Measurements from ENCODE around the gene C2orf76. TPM values are rescaled to one million over a fixed set of nuclear protein-coding genes. Genes with fewer than 3 reads are reported as not detected.

Gene C2orf76
- total and polyA plus RNA-seq, 3 experiments from 2014 or later = 16.5 to 24.7 (median 19.6) TPM

GRCh38 chr2:119260646-119261492 lies 105.8 kb downstream of the C2orf76 start:
- no peak overlapping the region for H3K4me3 Mint-ChIP-seq
- H3K27ac ChIP-seq (ENCODE audit: low read depth, low read length) = no peak overlapping the region
- DNase-seq = no peak
- ChIA-PET POLR2A (no interaction called here), CTCF (no interaction called here)
- no peaks in the 10 kb centered on the region for H3K27me3 ChIP-seq (ENCODE audit: insufficient read depth, low read length, poor library complexity, severe bottlenecking)
- H3K36me3 Mint-ChIP-seq = no peaks in the 10 kb centered on the region
- no peak overlapping the region for H3K27ac Mint-ChIP-seq
- no peak overlapping the region for H3K4me3 ChIP-seq (ENCODE audit: low read length)
- no peaks in the 10 kb centered on the region for H3K9me3 Mint-ChIP-seq
- no peaks in the 10 kb centered on the region for H3K4me1 Mint-ChIP-seq
- H3K36me3 ChIP-seq (ENCODE audit: insufficient read depth, low read length) = no peaks in the 10 kb centered on the region
- H3K4me1 ChIP-seq (ENCODE audit: insufficient read depth, low read length) = no peaks in the 10 kb centered on the region
- no peaks in the 10 kb centered on the region for H3K9me3 ChIP-seq (ENCODE audit: low read length)
- H3K27me3 Mint-ChIP-seq = peaks cover 10 to 15% of the 10 kb centered on the region in 2 donors

GRCh38 chr2:119259296-119259860 lies 107.3 kb downstream of the C2orf76 start:
- Histone ChIP-seq H3K36me3 (ENCODE audit: insufficient read depth, low read length) (no peaks in the 10 kb centered on the region), H3K27ac (ENCODE audit: low read depth, low read length) (no peak overlapping the region), H3K9me3 (ENCODE audit: low read length) (no peaks in the 10 kb centered on the region), H3K27me3 (ENCODE audit: insufficient read depth, low read length, poor library complexity, severe bottlenecking) (no peaks in the 10 kb centered on the region), H3K4me3 (ENCODE audit: low read length) (no peak overlapping the region), H3K4me1 (ENCODE audit: insufficient read depth, low read length) (no peaks in the 10 kb centered on the region)
- no peaks in the 10 kb centered on the region for H3K36me3 Mint-ChIP-seq
- ChIA-PET POLR2A (no interaction called here), CTCF (no interaction called here)
- H3K27ac Mint-ChIP-seq = no peak overlapping the region
- no peak overlapping the region for H3K4me3 Mint-ChIP-seq
- no peaks in the 10 kb centered on the region for H3K9me3 Mint-ChIP-seq
- H3K4me1 Mint-ChIP-seq = no peaks in the 10 kb centered on the region
- no peak for DNase-seq
- peaks cover 5 to 9% of the 10 kb centered on the region in 2 donors for H3K27me3 Mint-ChIP-seq

GRCh38 chr2:119257198-119257597 lies 109.4 kb downstream of the C2orf76 start:
- Histone ChIP-seq H3K27me3 (ENCODE audit: insufficient read depth, low read length, poor library complexity, severe bottlenecking) (no peaks in the 10 kb centered on the region), H3K4me1 (ENCODE audit: insufficient read depth, low read length) (no peaks in the 10 kb centered on the region), H3K4me3 (ENCODE audit: low read length) (no peak overlapping the region), H3K36me3 (ENCODE audit: insufficient read depth, low read length) (no peaks in the 10 kb centered on the region), H3K9me3 (ENCODE audit: low read length) (no peaks in the 10 kb centered on the region), H3K27ac (ENCODE audit: low read depth, low read length) (no peak overlapping the region)
- Mint-ChIP-seq H3K27me3 (peaks cover 0 to 5% of the 10 kb centered on the region in 2 donors), H3K27ac (no peak overlapping the region), H3K36me3 (no peaks in the 10 kb centered on the region), H3K4me3 (no peak overlapping the region), H3K4me1 (no peaks in the 10 kb centered on the region), H3K9me3 (no peaks in the 10 kb centered on the region)
- POLR2A ChIA-PET = no interaction called here
- DNase-seq = no peak
- CTCF ChIA-PET = no interaction called here

- no peaks in the 10 kb centered on the region for H3K9me3 ChIP-seq (ENCODE audit: low read length)
- H3K27me3 Mint-ChIP-seq = peaks cover 0 to 8% of the 10 kb centered on the region in 2 donors
- CTCF ChIA-PET = no interaction called here
- no peaks in the 10 kb centered on the region for H3K36me3 ChIP-seq (ENCODE audit: insufficient read depth, low read length)
- no peak for DNase-seq
- H3K4me1 ChIP-seq (ENCODE audit: insufficient read depth, low read length) = no peaks in the 10 kb centered on the region
- H3K27ac Mint-ChIP-seq = no peak overlapping the region
- H3K36me3 Mint-ChIP-seq = no peaks in the 10 kb centered on the region
- H3K4me1 Mint-ChIP-seq = no peaks in the 10 kb centered on the region
- no peaks in the 10 kb centered on the region for H3K9me3 Mint-ChIP-seq
- no peak overlapping the region for H3K27ac ChIP-seq (ENCODE audit: low read depth, low read length)
- no peak overlapping the region for H3K4me3 Mint-ChIP-seq
- H3K27me3 ChIP-seq (ENCODE audit: insufficient read depth, low read length, poor library complexity, severe bottlenecking) = no peaks in the 10 kb centered on the region
- H3K4me3 ChIP-seq (ENCODE audit: low read length) = no peak overlapping the region
- POLR2A ChIA-PET = no interaction called here
These were observed 110.1 kb downstream of the C2orf76 start for GRCh38 chr2:119256582-119256921.

- Mint-ChIP-seq H3K27me3 (peaks cover 0 to 8% of the 10 kb centered on the region in 2 donors), H3K27ac (no peak overlapping the region), H3K36me3 (no peaks in the 10 kb centered on the region), H3K9me3 (no peaks in the 10 kb centered on the region), H3K4me1 (no peaks in the 10 kb centered on the region), H3K4me3 (no peak overlapping the region)
- no peak overlapping the region for H3K4me3 ChIP-seq (ENCODE audit: low read length)
- no peaks in the 10 kb centered on the region for H3K36me3 ChIP-seq (ENCODE audit: insufficient read depth, low read length)
- CTCF ChIA-PET = no interaction called here
- H3K4me1 ChIP-seq (ENCODE audit: insufficient read depth, low read length) = no peaks in the 10 kb centered on the region
- no peak for DNase-seq
- POLR2A ChIA-PET = no interaction called here
- no peak overlapping the region for H3K27ac ChIP-seq (ENCODE audit: low read depth, low read length)
- H3K27me3 ChIP-seq (ENCODE audit: insufficient read depth, low read length, poor library complexity, severe bottlenecking) = peaks cover 3% of the 10 kb centered on the region
- no peaks in the 10 kb centered on the region for H3K9me3 ChIP-seq (ENCODE audit: low read length)
These were observed 110.7 kb downstream of the C2orf76 start for GRCh38 chr2:119255760-119256581.

GRCh38 chr2:119254601-119255080 lies 112.0 kb downstream of the C2orf76 start:
- Mint-ChIP-seq H3K27ac (no peak overlapping the region), H3K4me3 (no peak overlapping the region), H3K27me3 (peaks cover 8% of the 10 kb centered on the region in 2 donors), H3K9me3 (no peaks in the 10 kb centered on the region), H3K36me3 (no peaks in the 10 kb centered on the region), H3K4me1 (no peaks in the 10 kb centered on the region)
- DNase-seq = no peak
- ChIA-PET CTCF (no interaction called here), POLR2A (no interaction called here)
- H3K4me1 ChIP-seq (ENCODE audit: insufficient read depth, low read length) = no peaks in the 10 kb centered on the region
- H3K27ac ChIP-seq (ENCODE audit: low read depth, low read length) = no peak overlapping the region
- H3K36me3 ChIP-seq (ENCODE audit: insufficient read depth, low read length) = no peaks in the 10 kb centered on the region
- H3K27me3 ChIP-seq (ENCODE audit: insufficient read depth, low read length, poor library complexity, severe bottlenecking) = peaks cover 3% of the 10 kb centered on the region
- no peak overlapping the region for H3K4me3 ChIP-seq (ENCODE audit: low read length)
- H3K9me3 ChIP-seq (ENCODE audit: low read length) = no peaks in the 10 kb centered on the region

GRCh38 chr2:119253760-119254600 lies 112.7 kb downstream of the C2orf76 start:
- H3K27ac ChIP-seq (ENCODE audit: low read depth, low read length) = no peak overlapping the region

More at GRCh38 chr2:119253760-119254600, 112.7 kb downstream of the C2orf76 start:
- no peak for DNase-seq
- H3K27me3 Mint-ChIP-seq = peaks cover 8% of the 10 kb centered on the region in 2 donors
- no peaks in the 10 kb centered on the region for H3K36me3 ChIP-seq (ENCODE audit: insufficient read depth, low read length)
- H3K4me1 ChIP-seq (ENCODE audit: insufficient read depth, low read length) = no peaks in the 10 kb centered on the region
- no peaks in the 10 kb centered on the region for H3K9me3 Mint-ChIP-seq
- H3K4me3 ChIP-seq (ENCODE audit: low read length) = no peak overlapping the region
- H3K4me1 Mint-ChIP-seq = no peaks in the 10 kb centered on the region
- CTCF ChIA-PET = no interaction called here
- H3K36me3 Mint-ChIP-seq = no peaks in the 10 kb centered on the region
- POLR2A ChIA-PET = no interaction called here
- no peak overlapping the region for H3K27ac Mint-ChIP-seq
- H3K4me3 Mint-ChIP-seq = no peak overlapping the region
- peaks cover 3% of the 10 kb centered on the region for H3K27me3 ChIP-seq (ENCODE audit: insufficient read depth, low read length, poor library complexity, severe bottlenecking)
- no peaks in the 10 kb centered on the region for H3K9me3 ChIP-seq (ENCODE audit: low read length)
